Osteoblast (primary cell): Measurements from ENCODE around the gene TSSK6. TPM values are rescaled to one million over a fixed set of nuclear protein-coding genes. Genes with fewer than 3 reads are reported as not detected.

ENCODE experiments used
- DNase-seq: peaks from one replicate; pipeline ENCODE4 v3.0.0; 2011; ENCODE audit warnings: low spot score, mixed read lengths; ENCODE audit not compliant: insufficient read length; ENCODE audit errors: missing footprints
- H2AFZ ChIP-seq: 2 replicates; pipeline ENCODE4 v1.6.0; 2011; ENCODE audit warnings: mild to moderate bottlenecking, low read length
- H3K27ac ChIP-seq: 2 replicates; pipeline ENCODE4 v1.5.1; 2011; ENCODE audit warnings: mild to moderate bottlenecking, low read depth, low read length, moderate library complexity
- H3K27me3 ChIP-seq: 2 replicates; pipeline ENCODE4 v1.6.0; 2012; ENCODE audit warnings: mild to moderate bottlenecking, control low read depth, inconsistent platforms, low read length, moderate library complexity; ENCODE audit not compliant: insufficient read depth
- H3K36me3 ChIP-seq: 2 replicates; pipeline ENCODE4 v1.5.1; 2011; ENCODE audit warnings: mild to moderate bottlenecking, low read length, control low read depth, moderate library complexity; ENCODE audit not compliant: insufficient read depth
- H3K4me1 ChIP-seq: 2 replicates; pipeline ENCODE4 v1.5.1; 2011; ENCODE audit warnings: mild to moderate bottlenecking, low read length, control low read depth, moderate library complexity; ENCODE audit not compliant: insufficient read depth
- H3K4me2 ChIP-seq: 2 replicates; pipeline ENCODE4 v1.6.0; 2011; ENCODE audit warnings: mild to moderate bottlenecking, low read length; ENCODE audit not compliant: insufficient read depth
- H3K4me3 ChIP-seq: fragments of 200-600 bp; sonication (generic); 3 replicates; pipeline ENCODE4 v1.5.1; 2012; ENCODE audit warnings: mild to moderate bottlenecking, low read length, inconsistent platforms; ENCODE audit not compliant: insufficient read depth
- H3K79me2 ChIP-seq: 2 replicates; pipeline ENCODE4 v1.6.0; 2012; ENCODE audit warnings: mild to moderate bottlenecking, low read length, control low read depth, inconsistent platforms; ENCODE audit not compliant: insufficient read depth
- H3K9me3 ChIP-seq: 2 replicates; pipeline ENCODE4 v1.5.1; 2011; ENCODE audit warnings: low read depth, low read length, control low read depth
- H4K20me1 ChIP-seq: 2 replicates; pipeline ENCODE4 v1.6.0; 2012; ENCODE audit warnings: mild to moderate bottlenecking, low read length, control low read depth; ENCODE audit not compliant: insufficient read depth
- CTCF ChIP-seq: IDR thresholded peaks from 2 replicates; pipeline ENCODE4 v1.5.1; 2011; ENCODE audit warnings: mild to moderate bottlenecking, low read depth, low read length, moderate library complexity; ENCODE audit errors: extremely low read depth
- total RNA-seq: library from RNA; depleted of rRNA; stranded (reverse); fragments of >200 nt; gene quantifications from 2 replicates; pipeline ENCODE4 v1.2.3, GENCODE V29; 2012

The TSSK6 gene
- total RNA-seq, 1 donor, result 4.3 TPM

- Histone ChIP-seq H2AFZ (no peak overlapping the region), H3K4me3 (no peak overlapping the region), H3K79me2 (no peaks in the 10 kb centered on the region), H3K9me3 (no peaks in the 10 kb centered on the region), H3K4me2 (no peak overlapping the region), H4K20me1 (no peaks in the 10 kb centered on the region), H3K27me3 (peaks cover 7% of the 10 kb centered on the region), H3K27ac (no peak overlapping the region), H3K4me1 (peaks cover 9% of the 10 kb centered on the region), H3K36me3 (no peaks in the 10 kb centered on the region)
- TF ChIP-seq CTCF, result no peak
- DNase-seq, result peak; percentile 55
Observed at GRCh38 chr19:19544954-19545591, 29.7 kb upstream of the TSSK6 start.

DNA sequence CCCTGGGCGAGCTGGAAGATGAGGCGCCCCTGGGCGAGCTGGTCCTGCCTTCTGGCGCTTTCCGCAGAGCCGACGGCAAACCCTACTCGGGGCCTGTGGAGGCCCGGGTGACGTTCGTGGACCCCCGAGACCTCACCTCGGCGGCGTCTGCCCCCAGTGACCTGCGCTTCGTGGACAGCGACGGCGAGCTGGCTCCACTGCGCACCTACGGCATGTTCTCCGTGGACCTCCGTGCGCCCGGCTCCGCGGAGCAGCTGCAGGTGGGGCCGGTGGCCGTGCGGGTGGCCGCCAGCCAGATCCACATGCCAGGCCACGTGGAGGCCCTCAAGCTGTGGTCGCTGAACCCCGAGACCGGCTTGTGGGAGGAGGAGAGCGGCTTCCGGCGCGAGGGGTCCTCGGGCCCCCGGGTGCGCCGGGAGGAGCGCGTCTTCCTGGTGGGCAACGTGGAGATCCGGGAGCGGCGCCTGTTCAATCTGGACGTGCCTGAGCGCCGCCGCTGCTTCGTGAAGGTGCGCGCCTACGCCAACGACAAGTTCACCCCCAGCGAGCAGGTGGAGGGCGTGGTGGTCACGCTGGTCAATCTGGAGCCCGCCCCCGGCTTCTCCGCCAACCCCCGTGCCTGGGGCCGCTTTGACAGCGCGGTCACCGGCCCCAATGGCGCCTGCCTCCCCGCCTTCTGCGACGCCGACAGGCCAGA, 29.1 kb upstream of the TSSK6 start:
- Histone ChIP-seq H4K20me1 (no peaks in the 10 kb centered on the region), H2AFZ (no peak overlapping the region), H3K27ac (no peak overlapping the region), H3K4me3 (no peak overlapping the region), H3K27me3 (peaks cover 1% of the 10 kb centered on the region), H3K4me2 (no peak overlapping the region), H3K36me3 (no peaks in the 10 kb centered on the region), H3K9me3 (no peaks in the 10 kb centered on the region), H3K79me2 (no peaks in the 10 kb centered on the region), H3K4me1 (peaks cover 7% of the 10 kb centered on the region)
- no peak for TF ChIP-seq CTCF
- DNase-seq, result peak; percentile 75

DNA sequence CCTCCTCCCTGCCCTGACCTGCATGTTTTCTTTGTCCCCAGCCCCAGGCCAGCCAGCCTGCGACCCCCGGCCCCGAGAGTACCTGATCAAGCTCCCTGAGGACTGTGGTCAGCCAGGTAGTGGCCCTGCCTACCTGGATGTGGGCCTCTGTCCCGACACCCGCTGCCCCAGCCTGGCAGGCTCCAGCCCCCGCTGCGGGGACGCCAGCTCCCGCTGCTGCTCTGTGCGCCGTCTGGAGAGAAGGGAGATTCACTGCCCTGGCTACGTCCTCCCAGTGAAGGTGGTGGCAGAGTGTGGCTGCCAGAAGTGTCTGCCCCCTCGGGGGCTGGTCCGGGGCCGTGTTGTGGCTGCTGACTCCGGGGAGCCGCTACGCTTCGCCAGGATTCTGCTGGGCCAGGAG, 28.3 kb upstream of the TSSK6 start:
- H2AFZ ChIP-seq, result no peak overlapping the region
- TF ChIP-seq CTCF, result no peak
- H3K27ac ChIP-seq, result no peak overlapping the region
- H3K4me2 ChIP-seq, result no peak overlapping the region
- peaks cover 5% of the 10 kb centered on the region for H3K27me3 ChIP-seq
- H3K4me1 ChIP-seq, result peaks cover 10% of the 10 kb centered on the region
- H3K79me2 ChIP-seq, result no peaks in the 10 kb centered on the region
- no peaks in the 10 kb centered on the region for H3K9me3 ChIP-seq
- H3K4me3 ChIP-seq, result no peak overlapping the region
- H3K36me3 ChIP-seq, result no peaks in the 10 kb centered on the region
- no peaks in the 10 kb centered on the region for H4K20me1 ChIP-seq
- DNase-seq, result peak; percentile 78

DNA sequence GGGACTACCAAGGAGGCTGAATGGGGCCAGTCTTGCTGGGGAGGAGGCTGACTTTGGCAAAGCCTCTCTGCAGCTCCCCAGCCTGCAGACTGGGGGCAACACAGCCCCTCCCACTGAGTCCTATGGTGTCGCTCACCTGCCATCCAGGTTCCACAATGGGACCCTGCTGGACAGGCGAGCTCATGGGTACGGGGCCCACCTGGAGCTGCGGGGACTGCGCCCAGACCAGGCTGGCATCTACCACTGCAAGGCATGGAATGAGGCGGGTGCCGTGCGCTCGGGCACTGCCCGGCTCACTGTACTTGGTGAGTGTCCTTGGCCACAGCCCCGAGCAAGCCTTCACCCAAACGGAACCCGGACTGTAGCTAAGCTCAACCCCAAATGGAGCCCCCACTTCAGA, 27.8 kb upstream of the TSSK6 start:
- H3K4me3 ChIP-seq, result no peak overlapping the region
- no peak for TF ChIP-seq CTCF
- H4K20me1 ChIP-seq, result no peaks in the 10 kb centered on the region
- H3K36me3 ChIP-seq, result no peaks in the 10 kb centered on the region
- no peak overlapping the region for H3K4me2 ChIP-seq
- DNase-seq, result peak; percentile 83
- no peak overlapping the region for H3K27ac ChIP-seq
- H3K9me3 ChIP-seq, result no peaks in the 10 kb centered on the region
- H3K4me1 ChIP-seq, result peaks cover 11% of the 10 kb centered on the region
- H3K79me2 ChIP-seq, result no peaks in the 10 kb centered on the region
- H3K27me3 ChIP-seq, result peaks cover 9% of the 10 kb centered on the region
- H2AFZ ChIP-seq, result no peak overlapping the region
